GM23248 (cell line): ENCODE measurements around the gene ABCC1.

Source experiments
- EZH2 ChIP-seq: fragments of 200-600 bp; sonication (generic); IDR thresholded peaks from 2 replicates; pipeline ENCODE4 v1.6.1; 2018; ENCODE audit warnings: antibody characterized with exemption, mild to moderate bottlenecking; ENCODE audit not compliant: insufficient read depth, poor library complexity, severe bottlenecking
- EZH2phosphoT487 ChIP-seq: fragments of 200-600 bp; sonication (generic); IDR thresholded peaks from 2 replicates; pipeline ENCODE4 v1.6.1; 2018; ENCODE audit warnings: antibody characterized with exemption, moderate library complexity, mild to moderate bottlenecking, low read depth; ENCODE audit not compliant: insufficient read depth

DNA sequence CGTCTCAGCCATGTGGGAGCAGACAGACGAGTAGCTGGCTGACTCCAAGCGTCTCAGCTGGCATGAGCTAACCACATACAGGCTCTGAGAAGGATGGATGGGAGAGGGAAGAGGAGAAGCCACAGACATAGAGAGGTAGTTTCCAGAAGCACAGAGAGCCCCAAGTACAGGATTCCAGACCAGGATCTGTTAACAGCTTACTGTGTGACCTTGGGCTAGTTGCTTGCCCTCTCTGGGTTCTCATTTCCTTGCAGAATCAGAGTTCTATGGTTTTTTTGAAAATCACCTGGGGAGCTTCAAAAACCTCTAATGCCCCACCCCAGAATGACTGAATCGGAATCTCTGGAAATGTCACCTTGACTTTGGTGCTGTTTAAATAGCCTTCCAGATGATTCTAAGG, 213.7 kb downstream of the ABCC1 start:
- TF ChIP-seq EZH2 (no peak), EZH2phosphoT487 (no peak)
